ENCODE results near the gene MED6.

The MED6 gene

DNA sequence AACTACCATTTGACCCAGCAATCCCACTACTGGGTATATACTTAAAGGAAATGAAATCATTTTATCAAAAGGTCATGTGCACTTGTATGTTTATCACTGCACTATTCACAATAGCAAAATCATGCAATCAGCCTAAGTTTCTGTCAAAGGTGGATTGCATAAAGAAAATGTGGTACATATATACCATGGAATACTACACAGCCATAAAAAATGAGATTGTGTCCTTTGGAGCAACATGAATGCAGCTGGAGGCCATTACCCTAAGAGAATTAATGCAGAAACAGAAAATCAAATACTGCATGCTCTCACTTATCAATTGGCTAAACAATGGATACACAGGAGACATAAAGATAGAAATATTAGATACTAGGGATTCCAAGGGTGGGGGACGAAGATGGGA, 27.4 kb downstream of the MED6 start:
- no peak for DNase-seq (ENCODE audit: extremely low read depth, low read depth)
- TF ChIP-seq, protein P1, sequence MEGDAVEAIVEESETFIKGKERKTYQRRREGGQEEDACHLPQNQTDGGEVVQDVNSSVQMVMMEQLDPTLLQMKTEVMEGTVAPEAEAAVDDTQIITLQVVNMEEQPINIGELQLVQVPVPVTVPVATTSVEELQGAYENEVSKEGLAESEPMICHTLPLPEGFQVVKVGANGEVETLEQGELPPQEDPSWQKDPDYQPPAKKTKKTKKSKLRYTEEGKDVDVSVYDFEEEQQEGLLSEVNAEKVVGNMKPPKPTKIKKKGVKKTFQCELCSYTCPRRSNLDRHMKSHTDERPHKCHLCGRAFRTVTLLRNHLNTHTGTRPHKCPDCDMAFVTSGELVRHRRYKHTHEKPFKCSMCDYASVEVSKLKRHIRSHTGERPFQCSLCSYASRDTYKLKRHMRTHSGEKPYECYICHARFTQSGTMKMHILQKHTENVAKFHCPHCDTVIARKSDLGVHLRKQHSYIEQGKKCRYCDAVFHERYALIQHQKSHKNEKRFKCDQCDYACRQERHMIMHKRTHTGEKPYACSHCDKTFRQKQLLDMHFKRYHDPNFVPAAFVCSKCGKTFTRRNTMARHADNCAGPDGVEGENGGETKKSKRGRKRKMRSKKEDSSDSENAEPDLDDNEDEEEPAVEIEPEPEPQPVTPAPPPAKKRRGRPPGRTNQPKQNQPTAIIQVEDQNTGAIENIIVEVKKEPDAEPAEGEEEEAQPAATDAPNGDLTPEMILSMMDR (IDR thresholded peaks at IDR 0.05; ENCODE audit: low read depth, low read length, missing control alignments): no peak
- no peak overlapping the region for H3K4me3 ChIP-seq (replicated peaks; ENCODE audit: low read depth, low read length)

DNA sequence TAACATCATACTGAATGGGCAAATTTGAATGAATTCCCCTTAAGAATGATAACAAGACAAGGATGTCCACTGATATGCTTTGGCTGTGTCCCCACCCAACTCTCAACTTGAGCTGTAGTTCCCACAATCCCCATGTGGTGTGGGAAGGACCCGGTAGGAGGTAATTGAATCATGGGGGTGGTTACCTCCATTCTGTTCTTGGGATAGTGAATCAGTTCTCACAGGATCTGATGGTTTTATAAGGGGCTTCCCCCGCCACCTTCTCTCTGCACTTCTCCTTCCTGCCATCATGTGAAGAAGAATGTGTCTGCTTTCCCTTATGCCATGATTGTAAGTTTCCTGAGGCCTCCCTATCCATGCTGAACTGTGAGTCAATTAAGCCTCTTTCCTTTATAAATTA, 29.3 kb downstream of the MED6 start:
- DNase-seq (ENCODE audit: extremely low read depth, low read depth): no peak
- H3K4me3 ChIP-seq (replicated peaks; ENCODE audit: low read depth, low read length): no peak overlapping the region
- TF ChIP-seq, protein P1 (IDR thresholded peaks at IDR 0.05; ENCODE audit: low read depth, low read length, missing control alignments): no peak

DNA sequence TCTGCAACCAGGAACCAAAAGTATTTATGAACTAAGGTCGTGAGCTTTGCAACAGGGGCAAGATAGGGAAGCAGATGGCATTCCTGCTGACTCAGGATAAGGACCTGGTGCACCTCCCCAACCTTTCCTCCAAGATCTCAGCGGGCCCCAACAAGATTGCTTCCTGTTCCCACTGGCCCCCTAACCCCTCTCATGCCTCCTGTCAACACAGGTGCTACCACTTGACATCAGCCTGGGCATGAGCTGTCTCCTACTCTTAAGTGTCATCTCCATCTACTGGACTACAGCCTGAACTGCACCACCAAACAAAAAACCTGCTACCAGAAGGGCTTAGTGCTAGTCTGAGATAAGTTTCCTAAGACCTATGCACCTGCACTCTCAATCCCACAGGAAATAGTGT, 32.7 kb downstream of the MED6 start:
- H3K4me3 ChIP-seq (replicated peaks; ENCODE audit: low read depth, low read length): no peak overlapping the region
- TF ChIP-seq, protein P1 (IDR thresholded peaks at IDR 0.05; ENCODE audit: low read depth, low read length, missing control alignments): peak; percentile 64
- DNase-seq (ENCODE audit: extremely low read depth, low read depth): peak; percentile 9

DNA sequence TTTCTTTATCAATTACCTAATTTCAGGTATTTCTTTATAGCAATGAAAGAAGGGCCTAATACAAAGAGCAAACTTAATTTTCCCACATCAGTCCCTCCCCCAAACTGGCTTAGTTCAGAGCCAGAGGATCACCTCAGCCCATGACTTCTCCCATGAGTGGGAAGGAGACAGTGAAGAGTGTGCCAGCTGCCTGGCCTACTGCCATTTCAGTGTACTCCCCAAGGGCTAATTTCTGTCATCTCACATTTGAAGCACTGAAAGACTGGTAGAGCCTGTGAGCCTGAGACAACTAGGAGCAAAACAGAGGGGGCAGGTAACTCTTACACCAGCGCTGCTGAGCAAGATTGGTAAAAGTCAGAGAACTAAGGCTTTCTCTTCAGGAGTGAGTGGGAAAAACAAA, 36.6 kb downstream of the MED6 start:
- TF ChIP-seq, protein P1 (IDR thresholded peaks at IDR 0.05; ENCODE audit: low read depth, low read length, missing control alignments): no peak
- no peak for DNase-seq (ENCODE audit: extremely low read depth, low read depth)

DNA sequence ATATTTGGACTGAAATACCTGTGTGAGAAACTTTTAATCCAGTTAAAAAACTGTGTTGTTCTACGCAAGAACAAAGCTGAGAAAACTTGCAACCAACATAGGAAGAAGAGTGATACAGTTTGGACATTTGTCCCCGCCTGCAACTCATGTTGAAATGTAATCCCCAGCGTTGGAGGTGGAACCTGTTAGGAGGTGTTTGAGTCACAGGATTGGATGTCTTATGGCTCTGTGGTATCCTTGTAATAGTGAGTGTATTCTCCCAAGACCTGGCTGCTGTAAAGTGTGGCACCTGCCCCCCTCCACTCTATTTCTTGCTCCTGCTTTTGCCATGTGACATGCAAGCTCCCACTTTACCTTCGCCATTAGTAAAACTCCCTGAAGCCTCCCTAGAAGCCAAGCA, 37.0 kb downstream of the MED6 start:
- DNase-seq (ENCODE audit: extremely low read depth, low read depth): no peak
- H3K4me3 ChIP-seq (replicated peaks; ENCODE audit: low read depth, low read length): no peak overlapping the region
- TF ChIP-seq, protein P1 (IDR thresholded peaks at IDR 0.05; ENCODE audit: low read depth, low read length, missing control alignments): no peak

More for the DNA sequence above, 36.6 kb downstream of the MED6 start:
- no peak overlapping the region for H3K4me3 ChIP-seq (replicated peaks; ENCODE audit: low read depth, low read length)

DNA sequence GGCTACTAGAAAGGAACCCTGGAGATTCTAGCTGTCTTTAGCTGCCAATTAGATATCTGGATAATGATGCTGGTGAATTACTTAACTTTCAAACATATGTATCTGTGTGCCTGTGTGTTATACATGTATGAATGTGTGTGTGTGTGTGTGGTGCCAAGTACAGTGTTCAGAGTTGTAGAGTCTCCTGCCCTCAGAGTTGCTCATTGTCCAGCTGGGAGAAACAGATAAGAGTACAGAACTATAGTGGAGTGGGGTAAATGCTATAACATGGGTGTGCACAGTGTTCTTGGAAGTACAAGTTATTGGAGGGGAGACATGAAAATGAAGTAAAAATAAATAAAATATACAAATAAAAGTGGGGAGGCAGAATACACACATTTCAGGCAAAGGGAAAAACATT, 42.1 kb downstream of the MED6 start:
- no peak for DNase-seq (ENCODE audit: extremely low read depth, low read depth)
- H3K4me3 ChIP-seq (replicated peaks; ENCODE audit: low read depth, low read length): no peak overlapping the region
- TF ChIP-seq, protein P1 (IDR thresholded peaks at IDR 0.05; ENCODE audit: low read depth, low read length, missing control alignments): no peak

DNA sequence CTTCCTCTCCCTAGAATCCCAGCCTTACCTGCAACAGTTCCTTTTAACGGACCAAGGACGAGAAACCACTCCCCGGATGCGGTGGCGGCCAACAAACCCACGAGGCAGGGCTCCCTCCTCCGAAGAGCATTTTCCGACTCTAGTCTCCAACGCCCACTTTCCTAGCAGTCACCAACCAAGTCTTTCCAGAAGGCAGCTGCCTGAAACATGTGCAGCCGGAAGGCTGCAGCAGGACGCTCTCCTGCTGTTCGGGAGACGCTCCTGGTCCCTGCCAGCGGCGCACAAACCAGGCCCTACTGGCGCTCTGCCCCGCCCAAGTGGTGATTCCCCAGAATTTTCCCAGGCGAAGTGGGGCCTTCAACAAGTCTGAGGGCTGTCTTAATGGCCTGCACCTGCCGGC, 44.6 kb downstream of the MED6 start:
- peak; percentile 29 for DNase-seq (ENCODE audit: extremely low read depth, low read depth)
- peak overlapping the region; percentile 14; the same call in 1 of the 2 replicates for H3K4me3 ChIP-seq (replicated peaks; ENCODE audit: low read depth, low read length)
- TF ChIP-seq, protein P1 (IDR thresholded peaks at IDR 0.05; ENCODE audit: low read depth, low read length, missing control alignments): no peak

All from HFF-Myc (cell line).